Measurements from ENCODE around the gene SGK1.

- no peak for TF ChIP-seq ZFP3 (tag by site-specific recombination; IDR thresholded peaks at IDR 0.05; ENCODE audit: low read depth)
- no peak for TF ChIP-seq ZNF266 (tag by site-specific recombination; IDR thresholded peaks at IDR 0.05; ENCODE audit: low read depth)
- TF ChIP-seq ZNF121 (tag by site-specific recombination; IDR thresholded peaks at IDR 0.05): no peak
- no peak for TF ChIP-seq TCF7L2 (IDR thresholded peaks at IDR 0.05; ENCODE audit: borderline replicate concordance, low read depth, low read length)
- TF ChIP-seq REST (tag by site-specific recombination; IDR thresholded peaks at IDR 0.05): no peak
- TF ChIP-seq ZNF19 (tag by site-specific recombination; IDR thresholded peaks at IDR 0.05; ENCODE audit: low read depth): no peak
- no peak for TF ChIP-seq CTCF (tag by site-specific recombination; IDR thresholded peaks at IDR 0.05)
- TF ChIP-seq ZNF677 (tag by site-specific recombination; IDR thresholded peaks at IDR 0.05): no peak
- TF ChIP-seq SP3 (tag by site-specific recombination; IDR thresholded peaks at IDR 0.05): no peak
- TF ChIP-seq ZNF610 (tag by site-specific recombination; IDR thresholded peaks at IDR 0.05; ENCODE audit: borderline replicate concordance): no peak
- TF ChIP-seq ZFHX2 (tag by site-specific recombination; conservative IDR thresholded peaks at IDR 0.05): no peak
- no peak for TF ChIP-seq TSHZ1 (tag by site-specific recombination; IDR thresholded peaks at IDR 0.05; ENCODE audit: borderline replicate concordance)
These were observed 4.3 kb upstream of the SGK1 start for GRCh38 chr6:134322216-134322615.

All from HEK293 (cell line).